SK-N-SH treated with all-trans-retinoic acid at 6 μM for 48 hours (cell line): ENCODE results near the gene CRYGA.

ENCODE experiments used
- ATAC-seq: fragments of 200-7000 bp; cut with Tn5 transposase; 3 replicates; pipeline ENCODE4 v1.9.1; 2020; ENCODE audit warnings: mild to moderate bottlenecking, moderate library complexity
- ARNTL ChIP-seq: fragments of 450-650 bp; formaldehyde crosslinking; IDR thresholded peaks from 2 replicates; pipeline ENCODE4 v1.5.0; 2020; ENCODE audit warnings: low read depth, mild to moderate bottlenecking, moderate library complexity, borderline replicate concordance
- BACH2 ChIP-seq: fragments of 250-450 bp; sonication (Bioruptor Pico); IDR thresholded peaks from 2 replicates; pipeline ENCODE4 v1.9.0; 2021; ENCODE audit warnings: mild to moderate bottlenecking, borderline replicate concordance
- CSDC2 ChIP-seq: fragments of 250-450 bp; sonication (Bioruptor Pico); IDR thresholded peaks from 2 replicates; pipeline ENCODE4 v1.5.0; 2020; ENCODE audit warnings: mild to moderate bottlenecking, moderate library complexity
- ESRRG ChIP-seq: fragments of 250-450 bp; sonication (Bioruptor Pico); IDR thresholded peaks from 2 replicates; pipeline ENCODE4 v1.6.1; 2021; ENCODE audit warnings: mild to moderate bottlenecking
- GLIS3 ChIP-seq: fragments of 250-450 bp; sonication (Bioruptor Pico); IDR thresholded peaks from 2 replicates; pipeline ENCODE4 v1.5.0; 2020; ENCODE audit warnings: mild to moderate bottlenecking, moderate library complexity
- ISL1 ChIP-seq: fragments of 250-450 bp; sonication (Bioruptor Pico); IDR thresholded peaks from 2 replicates; pipeline ENCODE4 v2.1.2; 2022; ENCODE audit warnings: mild to moderate bottlenecking, moderate library complexity
- PPARA ChIP-seq: fragments of 250-450 bp; sonication (Bioruptor Pico); IDR thresholded peaks from 2 replicates; pipeline ENCODE4 v1.5.0; 2020; ENCODE audit warnings: mild to moderate bottlenecking, borderline replicate concordance
- RARB ChIP-seq: fragments of 250-450 bp; sonication (Bioruptor Pico); IDR thresholded peaks from 2 replicates; pipeline ENCODE4 v1.8.0; 2021; ENCODE audit warnings: mild to moderate bottlenecking, moderate library complexity
- SNAI2 ChIP-seq: fragments of 250-450 bp; sonication (Bioruptor Pico); IDR thresholded peaks from 2 replicates; pipeline ENCODE4 v1.5.0; 2020; ENCODE audit warnings: mild to moderate bottlenecking, moderate library complexity
- TCF4 ChIP-seq: fragments of 250-450 bp; sonication (Bioruptor Pico); IDR thresholded peaks from 2 replicates; pipeline ENCODE4 v1.8.0; 2021; ENCODE audit warnings: mild to moderate bottlenecking, moderate library complexity, borderline replicate concordance
- ZC3H10 ChIP-seq: fragments of 250-450 bp; sonication (Bioruptor Pico); IDR thresholded peaks from 2 replicates; pipeline ENCODE4 v1.5.1; 2021; ENCODE audit warnings: mild to moderate bottlenecking, moderate library complexity
- ZFP3 ChIP-seq: fragments of 250-450 bp; sonication (Bioruptor Pico); IDR thresholded peaks from 2 replicates; pipeline ENCODE4 v1.5.0; 2020; ENCODE audit warnings: mild to moderate bottlenecking, moderate library complexity
- ZNF565 ChIP-seq: fragments of 450-650 bp; formaldehyde crosslinking; conservative IDR thresholded peaks from 2 replicates; pipeline ENCODE4 v1.5.0; 2020; ENCODE audit warnings: low read depth, mild to moderate bottlenecking, moderate library complexity
- ZNF8 ChIP-seq: fragments of 450-650 bp; formaldehyde crosslinking; IDR thresholded peaks from 2 replicates; pipeline ENCODE4 v1.5.0; 2020; ENCODE audit warnings: mild to moderate bottlenecking, moderate library complexity
- TF ChIP-seq, protein P1 (sequence below): fragments of 250-450 bp; sonication (Bioruptor Pico); IDR thresholded peaks from 2 replicates; pipeline ENCODE4 v1.5.1; 2020; ENCODE audit warnings: low read depth, mild to moderate bottlenecking, moderate library complexity
- TF ChIP-seq, protein P2 (sequence below): fragments of 250-450 bp; sonication (Bioruptor Pico); IDR thresholded peaks from 2 replicates; pipeline ENCODE4 v1.8.0; 2021; ENCODE audit warnings: low read depth, mild to moderate bottlenecking, moderate library complexity, borderline replicate concordance
- TF ChIP-seq, protein P3 (sequence below): fragments of 250-450 bp; sonication (Bioruptor Pico); IDR thresholded peaks from 2 replicates; pipeline ENCODE4 v1.5.1; 2021; ENCODE audit warnings: mild to moderate bottlenecking, moderate library complexity
- TF ChIP-seq, protein P4 (sequence below): fragments of 250-450 bp; sonication (Bioruptor Pico); IDR thresholded peaks from 2 replicates; pipeline ENCODE4 v1.5.0; 2020; ENCODE audit warnings: mild to moderate bottlenecking, moderate library complexity

CRYGA gene

DNA sequence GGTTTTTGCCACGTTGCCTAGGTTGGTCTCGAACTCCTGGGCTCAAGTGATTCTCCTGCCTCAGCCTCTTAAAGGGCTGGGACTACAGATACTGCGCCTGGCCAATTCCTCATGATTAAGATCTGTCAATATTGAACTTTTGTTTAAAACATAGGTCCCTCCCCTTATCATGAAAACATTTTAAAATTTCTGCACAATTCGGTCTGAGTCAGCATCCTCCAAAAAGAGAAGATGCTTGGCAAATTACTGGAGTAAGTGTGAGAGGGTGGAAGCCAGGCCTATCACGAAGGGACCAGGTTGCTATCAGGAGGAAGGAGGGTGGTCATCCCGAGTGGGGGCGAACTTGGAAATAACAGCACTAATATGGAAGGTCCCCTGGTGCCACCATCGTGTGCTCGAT, 10.8 kb upstream of the CRYGA start:
- TF ChIP-seq GLIS3 (CRISPR knock-in tag) = no peak
- no peak for TF ChIP-seq ZNF8 (CRISPR knock-in tag)
- TF ChIP-seq BACH2 (CRISPR knock-in tag) = no peak
- no peak for TF ChIP-seq SNAI2 (CRISPR knock-in tag)
- no peak for TF ChIP-seq ZC3H10 (CRISPR knock-in tag)
- TF ChIP-seq, protein P1, sequence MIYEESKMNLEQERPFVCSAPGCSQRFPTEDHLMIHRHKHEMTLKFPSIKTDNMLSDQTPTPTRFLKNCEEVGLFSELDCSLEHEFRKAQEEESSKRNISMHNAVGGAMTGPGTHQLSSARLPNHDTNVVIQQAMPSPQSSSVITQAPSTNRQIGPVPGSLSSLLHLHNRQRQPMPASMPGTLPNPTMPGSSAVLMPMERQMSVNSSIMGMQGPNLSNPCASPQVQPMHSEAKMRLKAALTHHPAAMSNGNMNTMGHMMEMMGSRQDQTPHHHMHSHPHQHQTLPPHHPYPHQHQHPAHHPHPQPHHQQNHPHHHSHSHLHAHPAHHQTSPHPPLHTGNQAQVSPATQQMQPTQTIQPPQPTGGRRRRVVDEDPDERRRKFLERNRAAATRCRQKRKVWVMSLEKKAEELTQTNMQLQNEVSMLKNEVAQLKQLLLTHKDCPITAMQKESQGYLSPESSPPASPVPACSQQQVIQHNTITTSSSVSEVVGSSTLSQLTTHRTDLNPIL = no peak
- no peak for TF ChIP-seq PPARA (CRISPR knock-in tag)
- TF ChIP-seq ZNF565 (CRISPR knock-in tag) = no peak
- no peak for TF ChIP-seq RARB (CRISPR knock-in tag)
- TF ChIP-seq, protein P2, sequence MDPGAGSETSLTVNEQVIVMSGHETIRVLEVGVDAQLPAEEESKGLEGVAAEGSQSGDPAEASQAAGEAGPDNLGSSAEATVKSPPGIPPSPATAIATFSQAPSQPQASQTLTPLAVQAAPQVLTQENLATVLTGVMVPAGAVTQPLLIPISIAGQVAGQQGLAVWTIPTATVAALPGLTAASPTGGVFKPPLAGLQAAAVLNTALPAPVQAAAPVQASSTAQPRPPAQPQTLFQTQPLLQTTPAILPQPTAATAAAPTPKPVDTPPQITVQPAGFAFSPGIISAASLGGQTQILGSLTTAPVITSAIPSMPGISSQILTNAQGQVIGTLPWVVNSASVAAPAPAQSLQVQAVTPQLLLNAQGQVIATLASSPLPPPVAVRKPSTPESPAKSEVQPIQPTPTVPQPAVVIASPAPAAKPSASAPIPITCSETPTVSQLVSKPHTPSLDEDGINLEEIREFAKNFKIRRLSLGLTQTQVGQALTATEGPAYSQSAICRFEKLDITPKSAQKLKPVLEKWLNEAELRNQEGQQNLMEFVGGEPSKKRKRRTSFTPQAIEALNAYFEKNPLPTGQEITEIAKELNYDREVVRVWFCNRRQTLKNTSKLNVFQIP (CRISPR knock-in tag) = no peak
- TF ChIP-seq, protein P3, sequence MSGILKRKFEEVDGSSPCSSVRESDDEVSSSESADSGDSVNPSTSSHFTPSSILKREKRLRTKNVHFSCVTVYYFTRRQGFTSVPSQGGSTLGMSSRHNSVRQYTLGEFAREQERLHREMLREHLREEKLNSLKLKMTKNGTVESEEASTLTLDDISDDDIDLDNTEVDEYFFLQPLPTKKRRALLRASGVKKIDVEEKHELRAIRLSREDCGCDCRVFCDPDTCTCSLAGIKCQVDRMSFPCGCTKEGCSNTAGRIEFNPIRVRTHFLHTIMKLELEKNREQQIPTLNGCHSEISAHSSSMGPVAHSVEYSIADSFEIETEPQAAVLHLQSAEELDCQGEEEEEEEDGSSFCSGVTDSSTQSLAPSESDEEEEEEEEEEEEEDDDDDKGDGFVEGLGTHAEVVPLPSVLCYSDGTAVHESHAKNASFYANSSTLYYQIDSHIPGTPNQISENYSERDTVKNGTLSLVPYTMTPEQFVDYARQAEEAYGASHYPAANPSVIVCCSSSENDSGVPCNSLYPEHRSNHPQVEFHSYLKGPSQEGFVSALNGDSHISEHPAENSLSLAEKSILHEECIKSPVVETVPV (CRISPR knock-in tag) = no peak
- no peak for ATAC-seq

DNA sequence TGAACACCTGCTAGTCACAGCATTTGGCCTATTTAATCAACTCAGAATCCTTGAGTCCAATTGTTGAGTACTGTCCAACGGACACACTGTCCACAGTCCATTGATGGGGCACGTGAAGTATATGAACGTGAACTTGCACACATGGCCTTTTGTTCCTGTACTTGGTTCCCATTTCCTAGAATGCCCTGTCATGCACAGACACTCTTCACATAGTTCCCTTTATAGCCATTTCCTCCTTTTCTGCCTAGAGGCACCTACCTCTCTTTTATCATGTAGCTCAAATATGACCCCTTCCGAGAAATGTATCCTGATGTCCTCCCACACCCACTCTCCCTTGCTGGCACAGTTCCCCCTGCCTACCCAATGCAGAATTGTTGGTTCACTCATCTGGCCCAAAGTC, 8.7 kb upstream of the CRYGA start:
- ATAC-seq = no peak

More for the DNA sequence above, 8.7 kb upstream of the CRYGA start:
- TF ChIP-seq ZFP3 (CRISPR knock-in tag) (no peak), GLIS3 (CRISPR knock-in tag) (no peak), RARB (CRISPR knock-in tag) (no peak), BACH2 (CRISPR knock-in tag) (no peak), CSDC2 (CRISPR knock-in tag) (no peak), PPARA (CRISPR knock-in tag) (no peak), ESRRG (no peak), ZC3H10 (CRISPR knock-in tag) (no peak), ARNTL (CRISPR knock-in tag) (no peak), ISL1 (CRISPR knock-in tag) (no peak), TCF4 (CRISPR knock-in tag) (no peak), ZNF8 (CRISPR knock-in tag) (no peak)
- TF ChIP-seq, protein P1 = no peak
- TF ChIP-seq, protein P4, sequence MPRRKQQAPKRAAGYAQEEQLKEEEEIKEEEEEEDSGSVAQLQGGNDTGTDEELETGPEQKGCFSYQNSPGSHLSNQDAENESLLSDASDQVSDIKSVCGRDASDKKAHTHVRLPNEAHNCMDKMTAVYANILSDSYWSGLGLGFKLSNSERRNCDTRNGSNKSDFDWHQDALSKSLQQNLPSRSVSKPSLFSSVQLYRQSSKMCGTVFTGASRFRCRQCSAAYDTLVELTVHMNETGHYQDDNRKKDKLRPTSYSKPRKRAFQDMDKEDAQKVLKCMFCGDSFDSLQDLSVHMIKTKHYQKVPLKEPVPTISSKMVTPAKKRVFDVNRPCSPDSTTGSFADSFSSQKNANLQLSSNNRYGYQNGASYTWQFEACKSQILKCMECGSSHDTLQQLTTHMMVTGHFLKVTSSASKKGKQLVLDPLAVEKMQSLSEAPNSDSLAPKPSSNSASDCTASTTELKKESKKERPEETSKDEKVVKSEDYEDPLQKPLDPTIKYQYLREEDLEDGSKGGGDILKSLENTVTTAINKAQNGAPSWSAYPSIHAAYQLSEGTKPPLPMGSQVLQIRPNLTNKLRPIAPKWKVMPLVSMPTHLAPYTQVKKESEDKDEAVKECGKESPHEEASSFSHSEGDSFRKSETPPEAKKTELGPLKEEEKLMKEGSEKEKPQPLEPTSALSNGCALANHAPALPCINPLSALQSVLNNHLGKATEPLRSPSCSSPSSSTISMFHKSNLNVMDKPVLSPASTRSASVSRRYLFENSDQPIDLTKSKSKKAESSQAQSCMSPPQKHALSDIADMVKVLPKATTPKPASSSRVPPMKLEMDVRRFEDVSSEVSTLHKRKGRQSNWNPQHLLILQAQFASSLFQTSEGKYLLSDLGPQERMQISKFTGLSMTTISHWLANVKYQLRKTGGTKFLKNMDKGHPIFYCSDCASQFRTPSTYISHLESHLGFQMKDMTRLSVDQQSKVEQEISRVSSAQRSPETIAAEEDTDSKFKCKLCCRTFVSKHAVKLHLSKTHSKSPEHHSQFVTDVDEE = no peak
- TF ChIP-seq, protein P2 (CRISPR knock-in tag) = no peak
